GM06990 (cell line): ENCODE measurements around the gene LRRC31.
A peak's percentile ranks its signal among the peaks of the same experiment; 100 is the strongest.

Experiments used
- DNase-seq: peaks from one replicate; pipeline ENCODE4 v3.0.0-alpha.2; 2011; ENCODE audit not compliant: insufficient read length; ENCODE audit errors: extremely low read depth
- H3K27me3 ChIP-seq: replicated peaks from 2 replicates; pipeline ENCODE4 v1.6.0; 2011; ENCODE audit warnings: low read length; ENCODE audit not compliant: control insufficient read depth, insufficient read depth
- H3K36me3 ChIP-seq: 2 replicates; pipeline ENCODE4 v1.5.1; 2011; ENCODE audit warnings: low read length; ENCODE audit not compliant: control insufficient read depth, insufficient read depth
- H3K4me3 ChIP-seq: replicated peaks from 2 replicates; pipeline ENCODE4 v1.5.1; 2011; ENCODE audit warnings: low read depth, mild to moderate bottlenecking, control low read depth, low read length
- CTCF ChIP-seq: IDR thresholded peaks from 2 replicates; pipeline ENCODE4 v1.5.1; 2011; ENCODE audit warnings: low read length, control low read depth, mild to moderate bottlenecking, inconsistent platforms; ENCODE audit not compliant: insufficient read depth, poor library complexity, severe bottlenecking

LRRC31 gene

DNA sequence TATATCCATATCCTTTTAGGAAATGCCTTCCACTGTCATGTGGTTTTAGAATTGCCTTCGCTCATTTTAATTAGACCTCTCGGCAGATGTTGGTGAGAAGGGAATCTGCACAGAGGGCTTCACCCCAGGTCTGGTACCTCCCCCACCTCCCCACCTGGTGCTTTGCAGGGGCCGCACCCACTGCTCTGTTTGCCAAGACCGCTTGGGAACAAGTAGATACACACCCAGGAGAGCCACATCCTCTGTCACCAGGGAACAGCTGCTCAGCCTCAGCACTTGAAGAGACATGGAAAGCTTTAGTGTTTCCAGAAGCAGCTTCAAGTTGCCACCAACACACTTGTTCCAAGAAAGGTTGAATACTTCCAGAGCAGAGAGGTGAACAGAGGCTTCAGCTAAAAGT lies 21.8 kb downstream of the LRRC31 start:
- no peak for TF ChIP-seq CTCF

DNA sequence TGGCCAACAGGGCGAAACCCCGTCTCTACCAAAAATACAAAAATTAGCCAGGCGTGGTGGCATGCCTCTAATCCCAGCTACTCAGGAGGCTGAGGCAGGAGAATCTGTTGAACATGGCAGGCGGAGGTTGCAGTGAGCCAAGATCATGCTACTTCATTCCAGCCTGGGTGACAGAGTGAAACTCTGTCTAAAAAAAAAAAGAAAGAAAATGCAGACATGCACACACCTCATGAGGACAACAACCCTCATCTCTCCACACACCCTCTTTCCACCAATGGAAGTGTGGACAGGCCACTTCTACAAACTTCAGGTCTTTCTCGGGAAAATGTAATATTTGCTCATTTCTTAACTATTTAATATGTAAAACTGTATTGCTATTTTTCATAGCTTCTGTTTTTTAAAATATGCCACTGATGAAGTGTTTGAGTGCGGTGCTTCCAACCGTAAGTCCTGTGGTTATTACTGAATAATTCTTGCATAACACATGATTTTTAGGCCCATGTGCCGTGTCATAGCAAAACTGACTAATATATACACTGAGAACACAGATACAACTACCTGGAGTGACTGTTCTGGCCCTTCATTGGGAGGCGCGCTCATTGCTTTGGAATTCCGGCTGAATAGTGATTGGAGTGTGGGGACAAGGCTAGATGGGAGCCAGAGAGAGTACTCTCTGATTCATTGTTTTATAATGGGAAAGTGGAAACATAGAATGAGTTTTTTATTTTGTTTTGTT lies 23.1 kb downstream of the LRRC31 start:
- Histone ChIP-seq H3K36me3 (no peaks in the 10 kb centered on the region), H3K4me3 (no peak overlapping the region; the same call in 1 of the 2 replicates), H3K27me3 (no peaks in the 10 kb centered on the region)
- TF ChIP-seq CTCF = no peak
- DNase-seq = peak; percentile 37

More for the DNA sequence above, 21.8 kb downstream of the LRRC31 start:
- DNase-seq = no peak
- Histone ChIP-seq H3K4me3 (no peak overlapping the region), H3K27me3 (no peaks in the 10 kb centered on the region), H3K36me3 (no peaks in the 10 kb centered on the region)

DNA sequence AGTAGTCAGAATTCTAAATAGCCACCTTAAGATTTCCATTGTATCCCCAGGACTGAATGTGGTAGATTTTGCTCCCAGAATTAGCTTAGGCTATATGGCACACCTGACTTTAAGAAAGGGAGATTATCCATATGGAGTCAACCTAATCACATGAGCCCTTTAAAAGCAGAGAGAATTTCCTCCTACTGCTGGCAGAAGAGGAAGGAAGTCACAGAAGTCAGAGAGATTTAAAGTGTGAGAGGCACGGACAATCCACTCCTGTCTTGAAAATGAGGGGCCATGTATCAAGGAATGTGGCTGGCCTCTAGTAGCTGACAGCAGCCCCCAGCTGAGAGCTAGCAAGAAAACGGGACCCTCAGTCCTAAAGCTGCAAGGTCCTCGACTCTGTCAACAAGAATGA lies 26.8 kb downstream of the LRRC31 start:
- no peaks in the 10 kb centered on the region for H3K27me3 ChIP-seq
- no peaks in the 10 kb centered on the region for H3K36me3 ChIP-seq
- H3K4me3 ChIP-seq = no peak overlapping the region
- no peak for TF ChIP-seq CTCF
- no peak for DNase-seq

GRCh38 chr3:169841171-169841570 lies 28.6 kb downstream of the LRRC31 start:
- no peak for DNase-seq
- Histone ChIP-seq H3K27me3 (no peaks in the 10 kb centered on the region), H3K4me3 (no peak overlapping the region), H3K36me3 (no peaks in the 10 kb centered on the region)
- TF ChIP-seq CTCF = no peak

DNA sequence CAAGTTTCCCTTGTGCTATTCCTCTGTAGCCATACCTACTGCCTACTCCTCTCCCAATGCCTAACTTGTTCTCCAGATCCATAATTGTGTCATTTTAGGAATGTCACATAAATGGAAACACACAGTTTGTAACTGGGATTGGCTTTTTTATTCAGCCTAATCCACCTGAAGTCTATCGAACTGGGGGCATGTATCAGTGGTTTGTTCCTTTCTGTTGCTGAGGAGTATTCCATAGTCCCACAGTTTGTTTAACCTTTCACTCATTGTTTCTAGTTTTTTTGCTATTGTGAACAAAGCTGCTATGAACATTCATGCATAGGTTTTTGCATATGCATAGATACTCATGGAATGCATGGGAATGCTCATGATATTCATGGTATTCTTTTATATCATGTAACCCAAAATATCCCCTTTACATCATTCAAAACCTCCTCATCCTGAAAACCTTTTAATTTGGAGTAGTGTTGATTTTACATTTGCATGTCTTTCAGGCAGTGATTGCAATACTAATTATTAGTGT lies 31.2 kb downstream of the LRRC31 start:
- H3K27me3 ChIP-seq = no peaks in the 10 kb centered on the region
- DNase-seq = no peak
- TF ChIP-seq CTCF = no peak
- no peaks in the 10 kb centered on the region for H3K36me3 ChIP-seq
- H3K4me3 ChIP-seq = no peak overlapping the region
